GM10266 (cell line): ENCODE results near the gene AGAP1.

ENCODE experiments used
- DNase-seq: peaks from one replicate; pipeline ENCODE4 v3.0.0; 2012; ENCODE audit errors: extremely low spot score
- CTCF ChIP-seq: IDR thresholded peaks from 2 replicates; pipeline ENCODE4 v1.5.1; 2012; ENCODE audit warnings: mild to moderate bottlenecking, low read depth; ENCODE audit not compliant: control insufficient read depth, insufficient read depth; ENCODE audit errors: missing control alignments

AGAP1 gene

DNA sequence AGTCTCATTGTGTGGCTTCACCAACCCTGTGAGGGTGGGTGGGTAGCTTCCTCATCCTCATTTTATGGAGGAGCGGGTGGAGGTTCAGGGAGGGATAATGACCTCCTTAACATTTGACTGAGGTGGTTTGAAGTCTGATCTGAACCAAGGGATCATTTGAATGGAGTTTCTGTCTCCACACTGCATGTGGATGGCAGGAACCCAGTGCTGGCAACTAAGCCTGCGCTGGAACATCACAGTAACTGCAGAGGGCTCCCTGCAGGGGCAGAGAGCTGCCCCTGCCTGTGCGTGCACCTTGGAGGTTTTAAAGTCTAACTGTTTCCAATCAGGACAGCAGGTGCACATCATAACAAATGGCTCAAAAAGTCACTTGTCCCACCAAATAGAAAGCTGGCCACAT is 3.3 kb downstream of the AGAP1 start:
- no peak for TF ChIP-seq CTCF
- DNase-seq: no peak

GRCh38 chr2:235498541-235498940 is 4.7 kb downstream of the AGAP1 start:
- no peak for DNase-seq
- no peak for TF ChIP-seq CTCF

GRCh38 chr2:235498946-235499812 is 5.3 kb downstream of the AGAP1 start:
- no peak for DNase-seq
- no peak for TF ChIP-seq CTCF

GRCh38 chr2:235500110-235500760 is 6.4 kb downstream of the AGAP1 start:
- TF ChIP-seq CTCF: no peak
- no peak for DNase-seq

DNA sequence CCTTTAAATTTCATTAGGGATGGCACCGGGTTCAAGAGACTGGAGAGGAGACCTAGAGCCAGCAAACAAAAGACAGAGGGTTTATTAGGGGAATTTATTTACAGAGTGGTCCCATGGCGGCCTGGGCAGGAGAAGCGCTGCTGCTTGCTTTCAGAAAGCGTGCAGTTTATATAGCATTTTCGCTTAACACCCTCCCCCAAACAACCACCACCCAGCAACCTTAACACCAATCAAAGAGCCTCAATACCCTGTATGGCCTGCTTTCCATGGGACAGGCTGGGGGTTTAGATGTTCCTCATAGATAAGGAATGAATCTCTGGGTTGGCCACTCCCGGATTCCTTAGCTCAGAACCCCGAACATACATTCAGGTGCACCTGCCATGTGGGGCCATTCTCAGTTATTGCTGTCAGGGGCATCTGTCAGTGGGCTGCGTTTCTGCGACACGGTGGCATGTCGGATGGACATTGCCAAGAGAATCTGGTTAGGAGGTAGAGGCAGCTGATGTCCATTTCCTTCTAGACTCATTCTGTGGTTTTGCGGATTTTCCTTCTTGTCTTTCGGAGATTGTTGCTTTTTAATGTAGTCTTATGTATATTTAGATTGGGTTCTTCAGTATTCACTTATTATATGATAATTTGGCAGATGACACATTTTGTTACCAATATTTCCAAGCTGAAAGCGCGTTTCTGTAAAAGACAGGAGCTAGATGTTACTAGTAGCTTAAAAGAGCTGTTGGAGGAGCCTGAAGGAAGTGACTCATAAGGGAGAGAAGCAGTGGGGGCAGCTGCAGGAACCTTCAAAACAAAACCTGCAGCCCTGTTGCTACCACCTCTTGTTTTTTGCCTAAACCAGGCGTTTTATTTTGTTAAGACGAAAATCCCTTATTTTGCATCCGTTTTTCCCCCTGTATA is 7.2 kb downstream of the AGAP1 start:
- no peak for DNase-seq
- TF ChIP-seq CTCF: no peak

- TF ChIP-seq CTCF: no peak
- DNase-seq: no peak
Observed at GRCh38 chr2:235501673-235502031, 7.8 kb downstream of the AGAP1 start.

- TF ChIP-seq CTCF: no peak
- no peak for DNase-seq
Observed at GRCh38 chr2:235502336-235502735, 8.5 kb downstream of the AGAP1 start.
